Fibroblast of pulmonary artery (primary cell): Measurements from ENCODE around the gene GPC5.

ENCODE experiments used
- DNase-seq: peaks from one replicate; pipeline ENCODE4 v3.0.0-alpha.2; 2010; ENCODE audit warnings: low read depth
- H3K4me3 ChIP-seq: replicated peaks from 2 replicates; pipeline ENCODE4 v1.5.1; 2011; ENCODE audit warnings: low read depth, mild to moderate bottlenecking, control low read depth, low read length, moderate library complexity
- TF ChIP-seq, protein P1 (sequence below): IDR thresholded peaks from 2 replicates; pipeline ENCODE4 v1.5.1; 2011; ENCODE audit warnings: mild to moderate bottlenecking, control low read depth, low read length, inconsistent platforms; ENCODE audit errors: missing control alignments

Gene GPC5

DNA sequence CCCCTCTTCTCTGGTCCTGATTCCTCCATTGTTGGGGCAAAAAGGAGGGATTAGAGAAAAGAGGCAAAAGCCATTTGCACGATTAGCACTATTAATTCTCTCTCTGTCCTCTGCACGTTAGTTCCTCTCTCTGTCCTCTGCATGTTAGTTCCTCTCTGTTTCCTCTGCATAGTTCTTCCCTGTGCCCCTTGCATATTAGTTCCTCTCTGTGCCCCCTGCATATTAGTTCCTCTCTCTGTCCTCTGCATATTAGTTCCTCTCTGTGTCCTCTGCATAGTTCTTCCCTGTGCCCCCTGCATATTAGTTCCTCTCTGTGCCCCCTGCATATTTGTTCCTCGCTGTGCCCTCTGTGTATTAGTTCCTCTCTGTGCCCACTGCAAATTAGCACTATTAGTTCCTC is 981.0 kb downstream of the GPC5 start:
- H3K4me3 ChIP-seq, result no peak overlapping the region
- DNase-seq, result no peak
- TF ChIP-seq, protein P1, sequence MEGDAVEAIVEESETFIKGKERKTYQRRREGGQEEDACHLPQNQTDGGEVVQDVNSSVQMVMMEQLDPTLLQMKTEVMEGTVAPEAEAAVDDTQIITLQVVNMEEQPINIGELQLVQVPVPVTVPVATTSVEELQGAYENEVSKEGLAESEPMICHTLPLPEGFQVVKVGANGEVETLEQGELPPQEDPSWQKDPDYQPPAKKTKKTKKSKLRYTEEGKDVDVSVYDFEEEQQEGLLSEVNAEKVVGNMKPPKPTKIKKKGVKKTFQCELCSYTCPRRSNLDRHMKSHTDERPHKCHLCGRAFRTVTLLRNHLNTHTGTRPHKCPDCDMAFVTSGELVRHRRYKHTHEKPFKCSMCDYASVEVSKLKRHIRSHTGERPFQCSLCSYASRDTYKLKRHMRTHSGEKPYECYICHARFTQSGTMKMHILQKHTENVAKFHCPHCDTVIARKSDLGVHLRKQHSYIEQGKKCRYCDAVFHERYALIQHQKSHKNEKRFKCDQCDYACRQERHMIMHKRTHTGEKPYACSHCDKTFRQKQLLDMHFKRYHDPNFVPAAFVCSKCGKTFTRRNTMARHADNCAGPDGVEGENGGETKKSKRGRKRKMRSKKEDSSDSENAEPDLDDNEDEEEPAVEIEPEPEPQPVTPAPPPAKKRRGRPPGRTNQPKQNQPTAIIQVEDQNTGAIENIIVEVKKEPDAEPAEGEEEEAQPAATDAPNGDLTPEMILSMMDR, result no peak

DNA sequence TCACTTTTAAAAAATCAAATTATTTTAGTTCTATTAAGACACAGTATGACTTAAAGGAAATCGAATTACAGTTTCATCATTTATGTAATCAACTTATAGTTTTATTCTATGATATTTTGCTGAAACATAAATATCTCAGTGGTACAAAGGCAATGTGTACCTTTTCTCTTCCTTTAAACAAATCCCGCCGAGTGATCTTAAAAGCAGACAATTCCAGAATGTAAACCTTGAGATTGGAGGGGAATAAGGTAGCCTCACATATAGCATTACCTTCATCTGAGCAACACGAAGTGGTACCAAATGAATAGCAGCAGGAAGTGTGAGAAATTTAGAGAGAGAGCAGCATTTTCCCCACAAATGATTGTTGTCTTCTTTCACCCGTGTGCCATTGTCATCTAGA is 986.0 kb downstream of the GPC5 start:
- no peak for DNase-seq
- H3K4me3 ChIP-seq, result no peak overlapping the region
- TF ChIP-seq, protein P1, result no peak

DNA sequence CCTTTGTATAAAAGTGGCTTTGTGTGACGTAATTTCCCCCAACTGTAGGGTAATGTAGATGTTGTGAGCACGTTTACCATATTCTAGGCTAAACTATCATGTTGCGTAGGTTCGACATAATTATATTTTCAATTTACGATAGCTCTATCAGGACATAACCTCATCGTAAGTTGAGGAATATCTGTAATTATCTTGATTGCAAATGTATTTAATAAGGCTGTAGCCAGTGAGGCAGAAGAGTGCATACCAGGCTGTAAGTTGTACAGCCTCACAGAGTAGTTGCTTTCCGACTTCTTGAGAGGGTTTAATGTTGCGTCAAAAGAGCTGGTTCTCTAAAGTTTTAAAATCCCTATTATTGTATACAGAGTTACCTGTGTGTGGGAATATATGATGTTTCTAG is 988.8 kb downstream of the GPC5 start:
- no peak overlapping the region for H3K4me3 ChIP-seq
- no peak for DNase-seq
- TF ChIP-seq, protein P1, result no peak

DNA sequence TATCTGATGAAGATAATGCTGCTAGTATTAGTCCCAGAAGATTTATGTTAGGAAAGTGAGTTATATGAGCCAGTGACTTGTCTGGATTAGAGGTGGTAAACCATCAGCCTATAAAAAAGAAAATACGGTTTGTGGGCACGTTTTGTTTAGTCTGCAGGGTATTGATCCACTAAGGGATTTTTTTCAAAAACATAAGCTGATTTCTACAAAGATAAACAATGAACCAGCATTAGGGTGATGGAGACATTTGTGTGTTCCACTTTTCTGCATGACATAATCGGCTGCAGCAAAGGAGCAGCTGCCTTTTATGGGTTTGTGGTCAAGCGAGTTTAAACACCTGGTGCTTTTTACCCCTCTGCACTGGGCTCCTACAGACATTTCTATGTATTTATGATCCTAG is 991.8 kb downstream of the GPC5 start:
- TF ChIP-seq, protein P1, result no peak
- no peak for DNase-seq
- no peak overlapping the region for H3K4me3 ChIP-seq

DNA sequence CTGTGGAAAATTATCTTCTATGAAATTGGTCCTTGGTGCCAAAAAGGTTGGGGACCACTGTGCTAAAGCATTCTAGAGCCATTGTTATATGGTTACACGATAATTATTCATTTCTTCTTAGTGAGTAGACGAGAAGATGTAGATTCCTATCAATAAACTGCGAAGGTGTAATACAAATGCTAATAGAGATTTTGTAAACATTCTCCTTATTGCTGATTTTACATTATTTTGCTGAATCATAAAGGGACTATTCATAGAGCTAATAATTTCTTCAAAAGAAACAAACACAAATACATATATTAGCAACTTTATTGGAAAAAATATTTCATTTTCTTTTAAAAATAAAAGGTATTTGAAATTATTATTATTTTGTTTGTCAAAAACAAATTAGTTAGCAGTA is 1005.2 kb downstream of the GPC5 start:
- DNase-seq, result no peak
- TF ChIP-seq, protein P1, result no peak

DNA sequence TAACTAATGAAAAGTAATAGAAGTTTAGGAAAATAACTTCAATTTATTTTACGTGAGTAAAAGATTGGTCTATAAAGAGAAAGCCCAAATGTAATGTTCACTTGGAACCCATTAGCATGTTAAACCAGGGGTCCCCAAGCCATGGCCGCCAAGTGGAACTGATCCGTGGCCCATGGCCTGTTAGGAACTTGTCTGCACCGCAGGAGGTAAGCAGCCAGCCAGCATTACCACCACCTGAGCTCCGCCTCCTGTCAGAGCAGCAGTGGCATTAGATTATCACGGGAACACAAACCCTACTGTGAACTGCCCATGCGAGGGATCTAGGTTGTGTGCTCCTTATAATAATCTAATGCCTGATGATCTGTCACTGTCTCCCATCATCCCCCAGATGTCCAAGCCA is 1009.4 kb downstream of the GPC5 start:
- no peak for DNase-seq
- no peak overlapping the region for H3K4me3 ChIP-seq
- TF ChIP-seq, protein P1, result no peak

More for the DNA sequence above, 1005.2 kb downstream of the GPC5 start:
- no peak overlapping the region for H3K4me3 ChIP-seq

DNA sequence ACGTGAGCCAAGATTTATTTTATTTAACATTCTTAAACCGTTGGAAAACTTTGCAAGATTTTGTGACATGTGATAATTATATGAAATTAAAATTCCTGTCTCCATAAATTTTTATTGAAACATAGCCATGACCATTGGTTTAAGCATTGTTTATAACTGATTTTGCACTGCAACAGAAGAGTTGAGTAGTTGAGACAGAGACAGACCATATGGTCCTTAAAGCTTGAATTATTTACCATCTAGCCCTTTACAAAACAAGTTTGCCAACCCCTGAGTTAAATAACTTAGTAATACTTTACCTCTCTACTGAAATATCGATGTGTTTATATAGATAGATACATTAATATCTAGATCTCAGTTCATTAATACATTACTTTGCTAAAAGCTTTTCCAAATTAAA is 1014.1 kb downstream of the GPC5 start:
- no peak overlapping the region for H3K4me3 ChIP-seq
- TF ChIP-seq, protein P1, result no peak
- no peak for DNase-seq
